OCI-LY3 (cell line): ENCODE results near the gene EIF4E3.

Source experiments
- EZH2phosphoT487 ChIP-seq: fragments of 200-600 bp; shearing (Covaris generic); IDR thresholded peaks from 2 replicates; pipeline ENCODE4 v1.6.1; 2018; ENCODE audit warnings: antibody characterized with exemption, mixed run types, low read depth
- TF ChIP-seq, protein P1 (sequence below): fragments of 200-600, 300-600 bp; sonication (generic); IDR thresholded peaks from 2 replicates; pipeline ENCODE4 v1.5.1; 2014; ENCODE audit warnings: antibody characterized with exemption, low read length, low read depth

DNA sequence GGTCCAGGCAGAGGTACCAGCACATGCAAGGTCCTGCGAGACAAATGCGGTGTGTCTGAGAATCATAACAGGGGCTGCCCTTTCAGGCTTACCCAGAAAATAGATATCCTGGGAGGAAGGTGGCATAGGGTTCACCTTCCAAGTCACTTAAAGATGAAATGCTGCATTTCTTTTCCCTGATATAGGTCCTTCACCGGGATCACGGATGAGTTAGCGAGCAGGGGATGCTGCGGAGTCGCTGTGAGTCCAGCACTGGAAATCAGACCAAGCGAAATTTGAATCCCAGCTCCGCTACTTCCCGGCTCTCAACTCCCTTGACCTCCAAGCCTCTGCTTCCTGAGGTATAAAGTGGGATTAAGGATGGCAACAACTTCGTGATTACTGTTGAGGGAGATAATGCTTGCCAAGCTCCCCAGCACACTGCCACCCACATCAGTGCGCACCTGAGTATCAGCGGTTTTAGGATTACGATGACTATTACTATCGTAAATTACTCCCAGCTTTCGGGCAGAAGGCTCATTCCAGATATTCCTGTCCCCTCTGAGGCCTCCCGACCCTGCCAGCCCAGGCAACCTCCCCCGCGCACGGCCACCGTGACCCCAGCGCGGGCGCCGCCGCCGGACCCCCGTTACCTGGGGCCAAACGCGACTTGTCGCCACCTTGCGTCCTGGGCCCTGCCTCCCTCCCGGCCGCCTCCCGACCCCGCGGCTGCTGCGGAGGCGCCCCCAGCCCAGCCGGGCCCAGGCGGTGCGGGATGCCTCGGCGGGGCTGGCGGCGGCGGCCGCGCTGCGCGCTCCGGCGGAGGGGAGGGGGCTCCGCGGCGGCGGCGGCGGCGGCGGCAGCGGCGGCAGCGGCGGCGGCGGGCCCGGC, 27.9 kb upstream of the EIF4E3 start:
- TF ChIP-seq, protein P1, sequence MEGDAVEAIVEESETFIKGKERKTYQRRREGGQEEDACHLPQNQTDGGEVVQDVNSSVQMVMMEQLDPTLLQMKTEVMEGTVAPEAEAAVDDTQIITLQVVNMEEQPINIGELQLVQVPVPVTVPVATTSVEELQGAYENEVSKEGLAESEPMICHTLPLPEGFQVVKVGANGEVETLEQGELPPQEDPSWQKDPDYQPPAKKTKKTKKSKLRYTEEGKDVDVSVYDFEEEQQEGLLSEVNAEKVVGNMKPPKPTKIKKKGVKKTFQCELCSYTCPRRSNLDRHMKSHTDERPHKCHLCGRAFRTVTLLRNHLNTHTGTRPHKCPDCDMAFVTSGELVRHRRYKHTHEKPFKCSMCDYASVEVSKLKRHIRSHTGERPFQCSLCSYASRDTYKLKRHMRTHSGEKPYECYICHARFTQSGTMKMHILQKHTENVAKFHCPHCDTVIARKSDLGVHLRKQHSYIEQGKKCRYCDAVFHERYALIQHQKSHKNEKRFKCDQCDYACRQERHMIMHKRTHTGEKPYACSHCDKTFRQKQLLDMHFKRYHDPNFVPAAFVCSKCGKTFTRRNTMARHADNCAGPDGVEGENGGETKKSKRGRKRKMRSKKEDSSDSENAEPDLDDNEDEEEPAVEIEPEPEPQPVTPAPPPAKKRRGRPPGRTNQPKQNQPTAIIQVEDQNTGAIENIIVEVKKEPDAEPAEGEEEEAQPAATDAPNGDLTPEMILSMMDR: no peak
- TF ChIP-seq EZH2phosphoT487: no peak
